ENCODE measurements around the gene FBLN2. TPM values are rescaled to one million over a fixed set of nuclear protein-coding genes. Genes with fewer than 3 reads are reported as not detected.

Gene FBLN2
- polyA plus RNA-seq, 1 experiment, result 248 TPM

GRCh38 chr3:13684854-13685253 is 135.9 kb downstream of the FBLN2 start:
- DNase-seq (ENCODE audit: low read depth), result no peak
- CTCF ChIA-PET, result interaction anchor here (2.0 kb wide), 1 partner anchor 27 kb away, joined by 4 read pairs; no protein-coding TSS in a partner anchor

GRCh38 chr3:13685721-13686120 is 136.8 kb downstream of the FBLN2 start:
- H3K27me3 ChIP-seq (ENCODE audit: control insufficient read depth, insufficient read depth, low read length), result peaks cover 3% of the 10 kb centered on the region; the same call in 1 of the 2 replicates
- H3K36me3 ChIP-seq (ENCODE audit: control insufficient read depth, insufficient read depth, low read length), result no peaks in the 10 kb centered on the region
- no peak for TF ChIP-seq CTCF (IDR thresholded peaks at IDR 0.05; ENCODE audit: insufficient read depth, low read depth, low read length)
- DNase-seq (ENCODE audit: low read depth), result no peak
- H3K4me3 ChIP-seq (ENCODE audit: low read depth, low read length), result no peak overlapping the region
- ChIA-PET POLR2A (no interaction called here), CTCF (interaction anchor here (1.4 kb wide), 1 partner anchor 28 kb away, joined by 7 read pairs; no protein-coding TSS in a partner anchor)

More at GRCh38 chr3:13684854-13685253, 135.9 kb downstream of the FBLN2 start:
- Histone ChIP-seq H3K27me3 (ENCODE audit: control insufficient read depth, insufficient read depth, low read length) (peaks cover 3% of the 10 kb centered on the region; the same call in 1 of the 2 replicates), H3K36me3 (ENCODE audit: control insufficient read depth, insufficient read depth, low read length) (no peaks in the 10 kb centered on the region), H3K4me3 (ENCODE audit: low read depth, low read length) (no peak overlapping the region)
- TF ChIP-seq CTCF (IDR thresholded peaks at IDR 0.05; ENCODE audit: insufficient read depth, low read depth, low read length), result no peak
- POLR2A ChIA-PET, result no interaction called here

GRCh38 chr3:13686367-13687160 is 137.6 kb downstream of the FBLN2 start:
- ChIA-PET POLR2A (no interaction called here), CTCF (interaction anchor here (1.4 kb wide), 1 partner anchor 29 kb away, joined by 7 read pairs; no protein-coding TSS in a partner anchor)
- H3K27me3 ChIP-seq (ENCODE audit: control insufficient read depth, insufficient read depth, low read length), result peaks cover 3% of the 10 kb centered on the region; the same call in 1 of the 2 replicates
- no peak for DNase-seq (ENCODE audit: low read depth)
- no peak overlapping the region for H3K4me3 ChIP-seq (ENCODE audit: low read depth, low read length)
- H3K36me3 ChIP-seq (ENCODE audit: control insufficient read depth, insufficient read depth, low read length), result no peaks in the 10 kb centered on the region
- TF ChIP-seq CTCF (IDR thresholded peaks at IDR 0.05; ENCODE audit: insufficient read depth, low read depth, low read length), result no peak

- no peak for DNase-seq (ENCODE audit: low read depth)
- Histone ChIP-seq H3K4me3 (ENCODE audit: low read depth, low read length) (no peak overlapping the region), H3K27me3 (ENCODE audit: control insufficient read depth, insufficient read depth, low read length) (peaks cover 3% of the 10 kb centered on the region; the same call in 1 of the 2 replicates), H3K36me3 (ENCODE audit: control insufficient read depth, insufficient read depth, low read length) (no peaks in the 10 kb centered on the region)
- no peak for TF ChIP-seq CTCF (IDR thresholded peaks at IDR 0.05; ENCODE audit: insufficient read depth, low read depth, low read length)
- CTCF ChIA-PET, result interaction anchor here (2.0 kb wide), 1 partner anchor 29 kb away, joined by 6 read pairs; no protein-coding TSS in a partner anchor
- POLR2A ChIA-PET, result no interaction called here
Measured at GRCh38 chr3:13687517-13687943, 138.6 kb downstream of the FBLN2 start.

Other genes with a start within 250 kb of the FBLN2 start
- 0.13 and 0.32 TPM in 2 replicates for gene NUP210, start 128.8 kb upstream of the FBLN2 start, polyA plus RNA-seq (2011; rRNA removed)
- gene HDAC11, start 68.8 kb upstream of the FBLN2 start, polyA plus RNA-seq (2011; rRNA removed), result 9.8 and 16.0 TPM in 2 replicates